ENCODE results near the gene FCAMR. TPM values are rescaled to one million over a fixed set of nuclear protein-coding genes. Genes with fewer than 3 reads are reported as not detected.

The FCAMR gene
- total and polyA plus RNA-seq, 4 donors, result 0.14 to 0.59 (median 0.39) TPM

DNA sequence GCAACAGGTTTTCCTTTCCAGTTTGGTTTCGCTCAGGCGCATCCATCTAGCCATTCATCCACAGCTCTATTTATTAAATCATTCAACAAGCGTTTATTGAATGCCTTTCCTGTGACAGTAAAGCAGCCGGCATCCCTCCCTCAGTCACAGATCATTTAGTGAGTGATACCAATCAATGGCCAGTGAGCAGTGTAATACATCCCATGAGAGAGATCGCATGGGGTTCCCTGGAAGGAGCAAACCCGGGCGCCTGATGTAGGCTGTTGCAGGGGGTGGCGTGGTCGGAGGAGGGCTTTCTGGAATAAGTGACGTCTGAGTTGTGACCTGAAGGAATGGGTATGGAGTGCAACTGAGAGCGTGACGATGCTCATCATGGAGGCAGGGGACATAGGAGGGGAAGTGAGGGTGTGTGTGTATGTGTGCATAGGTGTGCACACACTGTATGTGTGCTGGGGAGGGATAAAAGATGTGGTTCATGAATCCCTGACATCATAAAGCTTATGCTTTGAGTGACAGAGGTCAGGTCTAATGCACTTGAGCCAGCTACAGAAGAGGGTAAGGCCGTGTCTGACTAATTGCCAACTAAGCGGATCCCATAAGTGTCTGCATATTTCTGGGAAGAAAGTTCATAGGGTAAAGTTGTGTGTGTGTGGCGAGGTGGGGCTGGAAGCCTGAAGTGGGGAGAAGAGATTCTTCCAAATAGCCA is 55.1 kb downstream of the FCAMR start:
- Histone ChIP-seq H3K4me1 (ENCODE audit: control insufficient read depth in 4 of 4, insufficient read depth in 4 of 4, low read length in 3 of 4) (peaks cover 0 to 9% (median under 1%) of the 10 kb centered on the region in 4 donors), H3K4me3 (ENCODE audit: low read depth in 1 of 3, low read length in 3 of 3) (no peak overlapping the region), H3K9me3 (ENCODE audit: control insufficient read depth in 4 of 4, low read length in 3 of 4) (no peaks in the 10 kb centered on the region), H3K9ac (ENCODE audit: low read depth in 1 of 2, low read length in 2 of 2) (no peak overlapping the region), H3K36me3 (ENCODE audit: control insufficient read depth in 4 of 4, insufficient read depth in 3 of 4, low read depth in 1 of 4, low read length in 3 of 4) (no peaks in the 10 kb centered on the region), H3K27me3 (ENCODE audit: control insufficient read depth in 4 of 4, insufficient read depth in 4 of 4, low read length in 3 of 4) (no peaks in the 10 kb centered on the region), H3K27ac (ENCODE audit: low read depth in 1 of 2, low read length in 2 of 2) (no peak overlapping the region)
- WGBS, result 89% methylated on average over 15 of the region's 15 CpGs
- DNase-seq (ENCODE audit: low spot score), result no peak
- no peak for TF ChIP-seq SP1 (IDR thresholded peaks at IDR 0.05)
- TF ChIP-seq, protein P1, sequence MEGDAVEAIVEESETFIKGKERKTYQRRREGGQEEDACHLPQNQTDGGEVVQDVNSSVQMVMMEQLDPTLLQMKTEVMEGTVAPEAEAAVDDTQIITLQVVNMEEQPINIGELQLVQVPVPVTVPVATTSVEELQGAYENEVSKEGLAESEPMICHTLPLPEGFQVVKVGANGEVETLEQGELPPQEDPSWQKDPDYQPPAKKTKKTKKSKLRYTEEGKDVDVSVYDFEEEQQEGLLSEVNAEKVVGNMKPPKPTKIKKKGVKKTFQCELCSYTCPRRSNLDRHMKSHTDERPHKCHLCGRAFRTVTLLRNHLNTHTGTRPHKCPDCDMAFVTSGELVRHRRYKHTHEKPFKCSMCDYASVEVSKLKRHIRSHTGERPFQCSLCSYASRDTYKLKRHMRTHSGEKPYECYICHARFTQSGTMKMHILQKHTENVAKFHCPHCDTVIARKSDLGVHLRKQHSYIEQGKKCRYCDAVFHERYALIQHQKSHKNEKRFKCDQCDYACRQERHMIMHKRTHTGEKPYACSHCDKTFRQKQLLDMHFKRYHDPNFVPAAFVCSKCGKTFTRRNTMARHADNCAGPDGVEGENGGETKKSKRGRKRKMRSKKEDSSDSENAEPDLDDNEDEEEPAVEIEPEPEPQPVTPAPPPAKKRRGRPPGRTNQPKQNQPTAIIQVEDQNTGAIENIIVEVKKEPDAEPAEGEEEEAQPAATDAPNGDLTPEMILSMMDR (IDR thresholded peaks at IDR 0.05; ENCODE audit: low read depth, low read length, missing input control), result no peak

DNA sequence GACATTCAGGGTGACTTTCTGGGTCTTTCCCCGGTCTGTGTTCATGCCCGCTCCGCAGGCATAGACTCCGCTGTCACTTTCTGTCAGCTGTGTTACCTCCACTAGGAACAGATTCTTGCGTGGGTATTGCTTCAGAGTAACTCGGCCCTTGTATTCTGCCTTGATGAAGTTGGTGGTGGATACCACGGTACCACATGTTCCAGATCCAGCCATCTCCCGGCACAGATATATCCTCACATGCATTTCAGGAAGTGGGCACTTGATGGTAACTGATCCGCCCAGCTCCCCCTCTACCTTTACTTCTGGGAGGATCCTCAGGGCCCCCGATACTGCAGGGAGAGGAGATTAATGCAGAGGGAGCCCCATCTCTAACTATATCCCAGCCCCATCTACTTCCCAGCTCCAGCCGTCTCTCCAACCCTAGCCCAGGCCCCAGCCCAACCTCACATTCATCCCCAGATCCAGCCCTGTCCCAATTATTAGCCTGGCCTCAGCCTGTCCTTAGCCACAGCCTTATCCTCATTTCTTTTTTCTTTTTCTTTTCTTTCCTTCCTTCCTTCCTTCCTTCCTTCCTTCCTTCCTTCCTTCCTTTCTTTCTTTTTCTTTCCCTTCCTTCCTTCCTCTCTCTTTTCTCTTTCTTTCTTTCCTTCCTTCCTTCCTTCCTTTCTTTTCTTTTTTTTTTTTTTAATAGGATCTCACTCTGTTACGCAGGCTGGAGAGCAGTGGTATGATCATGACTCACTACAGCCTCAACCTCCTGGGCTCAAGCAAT is 56.3 kb downstream of the FCAMR start:
- no peaks in the 10 kb centered on the region for H3K36me3 ChIP-seq (ENCODE audit: control insufficient read depth in 4 of 4, insufficient read depth in 3 of 4, low read depth in 1 of 4, low read length in 3 of 4)
- H3K4me1 ChIP-seq (ENCODE audit: control insufficient read depth in 4 of 4, insufficient read depth in 4 of 4, low read length in 3 of 4), result peaks cover 0 to 15% (median 9%) of the 10 kb centered on the region in 4 donors
- no peaks in the 10 kb centered on the region for H3K9me3 ChIP-seq (ENCODE audit: control insufficient read depth in 4 of 4, low read length in 3 of 4)
- WGBS, result 82% methylated on average over 12 of the region's 12 CpGs
- H3K4me3 ChIP-seq (ENCODE audit: low read depth in 1 of 3, low read length in 3 of 3), result no peak overlapping the region
- no peaks in the 10 kb centered on the region for H3K27me3 ChIP-seq (ENCODE audit: control insufficient read depth in 4 of 4, insufficient read depth in 4 of 4, low read length in 3 of 4)
- TF ChIP-seq HNF4G (IDR thresholded peaks at IDR 0.05), result no peak
- TF ChIP-seq HNF4A (conservative IDR thresholded peaks at IDR 0.05), result no peak
- TF ChIP-seq YY1 (IDR thresholded peaks at IDR 0.05), result no peak
- TF ChIP-seq SP1 (IDR thresholded peaks at IDR 0.05), result no peak
- TF ChIP-seq FOXA1 (IDR thresholded peaks at IDR 0.05), result no peak
- no peak for TF ChIP-seq JUND (IDR thresholded peaks at IDR 0.05)
- TF ChIP-seq, protein P2, sequence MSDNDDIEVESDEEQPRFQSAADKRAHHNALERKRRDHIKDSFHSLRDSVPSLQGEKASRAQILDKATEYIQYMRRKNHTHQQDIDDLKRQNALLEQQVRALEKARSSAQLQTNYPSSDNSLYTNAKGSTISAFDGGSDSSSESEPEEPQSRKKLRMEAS (IDR thresholded peaks at IDR 0.05), result no peak
- TF ChIP-seq TAF1 (conservative IDR thresholded peaks at IDR 0.05), result no peak
- no peak for TF ChIP-seq RAD21 (IDR thresholded peaks at IDR 0.05)
- no peak for TF ChIP-seq EGR1 (IDR thresholded peaks at IDR 0.05; ENCODE audit: low read depth in 2 of 2)
- TF ChIP-seq GABPA (IDR thresholded peaks at IDR 0.05 in 1 of 2, conservative IDR thresholded peaks at IDR 0.05 in 1 of 2), result no peak
- no peak for TF ChIP-seq FOXA2 (IDR thresholded peaks at IDR 0.05)
- TF ChIP-seq, protein P3, sequence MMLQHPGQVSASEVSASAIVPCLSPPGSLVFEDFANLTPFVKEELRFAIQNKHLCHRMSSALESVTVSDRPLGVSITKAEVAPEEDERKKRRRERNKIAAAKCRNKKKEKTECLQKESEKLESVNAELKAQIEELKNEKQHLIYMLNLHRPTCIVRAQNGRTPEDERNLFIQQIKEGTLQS (IDR thresholded peaks at IDR 0.05), result no peak
- TF ChIP-seq, protein P1 (IDR thresholded peaks at IDR 0.05; ENCODE audit: low read depth, low read length, missing input control), result no peak
- TF ChIP-seq NR2F2 (IDR thresholded peaks at IDR 0.05), result no peak
- TF ChIP-seq, protein P4, sequence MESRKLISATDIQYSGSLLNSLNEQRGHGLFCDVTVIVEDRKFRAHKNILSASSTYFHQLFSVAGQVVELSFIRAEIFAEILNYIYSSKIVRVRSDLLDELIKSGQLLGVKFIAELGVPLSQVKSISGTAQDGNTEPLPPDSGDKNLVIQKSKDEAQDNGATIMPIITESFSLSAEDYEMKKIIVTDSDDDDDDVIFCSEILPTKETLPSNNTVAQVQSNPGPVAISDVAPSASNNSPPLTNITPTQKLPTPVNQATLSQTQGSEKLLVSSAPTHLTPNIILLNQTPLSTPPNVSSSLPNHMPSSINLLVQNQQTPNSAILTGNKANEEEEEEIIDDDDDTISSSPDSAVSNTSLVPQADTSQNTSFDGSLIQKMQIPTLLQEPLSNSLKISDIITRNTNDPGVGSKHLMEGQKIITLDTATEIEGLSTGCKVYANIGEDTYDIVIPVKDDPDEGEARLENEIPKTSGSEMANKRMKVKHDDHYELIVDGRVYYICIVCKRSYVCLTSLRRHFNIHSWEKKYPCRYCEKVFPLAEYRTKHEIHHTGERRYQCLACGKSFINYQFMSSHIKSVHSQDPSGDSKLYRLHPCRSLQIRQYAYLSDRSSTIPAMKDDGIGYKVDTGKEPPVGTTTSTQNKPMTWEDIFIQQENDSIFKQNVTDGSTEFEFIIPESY (IDR thresholded peaks at IDR 0.05), result no peak
- TF ChIP-seq, protein P5, sequence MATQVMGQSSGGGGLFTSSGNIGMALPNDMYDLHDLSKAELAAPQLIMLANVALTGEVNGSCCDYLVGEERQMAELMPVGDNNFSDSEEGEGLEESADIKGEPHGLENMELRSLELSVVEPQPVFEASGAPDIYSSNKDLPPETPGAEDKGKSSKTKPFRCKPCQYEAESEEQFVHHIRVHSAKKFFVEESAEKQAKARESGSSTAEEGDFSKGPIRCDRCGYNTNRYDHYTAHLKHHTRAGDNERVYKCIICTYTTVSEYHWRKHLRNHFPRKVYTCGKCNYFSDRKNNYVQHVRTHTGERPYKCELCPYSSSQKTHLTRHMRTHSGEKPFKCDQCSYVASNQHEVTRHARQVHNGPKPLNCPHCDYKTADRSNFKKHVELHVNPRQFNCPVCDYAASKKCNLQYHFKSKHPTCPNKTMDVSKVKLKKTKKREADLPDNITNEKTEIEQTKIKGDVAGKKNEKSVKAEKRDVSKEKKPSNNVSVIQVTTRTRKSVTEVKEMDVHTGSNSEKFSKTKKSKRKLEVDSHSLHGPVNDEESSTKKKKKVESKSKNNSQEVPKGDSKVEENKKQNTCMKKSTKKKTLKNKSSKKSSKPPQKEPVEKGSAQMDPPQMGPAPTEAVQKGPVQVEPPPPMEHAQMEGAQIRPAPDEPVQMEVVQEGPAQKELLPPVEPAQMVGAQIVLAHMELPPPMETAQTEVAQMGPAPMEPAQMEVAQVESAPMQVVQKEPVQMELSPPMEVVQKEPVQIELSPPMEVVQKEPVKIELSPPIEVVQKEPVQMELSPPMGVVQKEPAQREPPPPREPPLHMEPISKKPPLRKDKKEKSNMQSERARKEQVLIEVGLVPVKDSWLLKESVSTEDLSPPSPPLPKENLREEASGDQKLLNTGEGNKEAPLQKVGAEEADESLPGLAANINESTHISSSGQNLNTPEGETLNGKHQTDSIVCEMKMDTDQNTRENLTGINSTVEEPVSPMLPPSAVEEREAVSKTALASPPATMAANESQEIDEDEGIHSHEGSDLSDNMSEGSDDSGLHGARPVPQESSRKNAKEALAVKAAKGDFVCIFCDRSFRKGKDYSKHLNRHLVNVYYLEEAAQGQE (IDR thresholded peaks at IDR 0.05), result no peak
- TF ChIP-seq RXRA (IDR thresholded peaks at IDR 0.05), result no peak
- H3K9ac ChIP-seq (ENCODE audit: low read depth in 1 of 2, low read length in 2 of 2), result no peak overlapping the region
- H3K27ac ChIP-seq (ENCODE audit: low read depth in 1 of 2, low read length in 2 of 2), result no peak overlapping the region
- no peak for DNase-seq (ENCODE audit: low spot score)
